Left lung (tissue), 10 donors: ENCODE results near the gene AGAP1. TPM values are rescaled to one million over a fixed set of nuclear protein-coding genes. Genes with fewer than 3 reads are reported as not detected.

Source experiments
- ATAC-seq: fragments of 200-7000 bp; cut with Tn5 transposase; one replicate; pipeline ENCODE4 v1.9.1; 2020; ENCODE audit warnings: moderate library complexity
- DNase-seq, 4 donors: peaks; one replicate each; pipeline ENCODE4 v3.0.0-alpha.2; 2013 to 2020
- H3K27ac ChIP-seq, 2 donors: fragments of 200-600 bp; sonication (generic) in 1 of 2; one replicate each; pipeline versions ENCODE4 v1.5.0 to v1.8.0; 2020 to 2021
- H3K27me3 ChIP-seq, 2 donors: fragments of 200-600 bp; sonication (generic) in 1 of 2; one replicate each; pipeline versions ENCODE4 v1.5.0 to v1.8.0; 2020 to 2021
- H3K36me3 ChIP-seq, 2 donors: fragments of 200-600 bp; sonication (generic) in 1 of 2; one replicate each; pipeline versions ENCODE4 v1.5.0 to v1.8.0; 2020 to 2021
- H3K4me1 ChIP-seq, 2 donors: fragments of 200-600 bp; one replicate each; pipeline ENCODE4 v1.8.0; 2021
- H3K4me3 ChIP-seq, 2 donors: fragments of 200-600 bp; sonication (generic) in 1 of 2; one replicate each; pipeline versions ENCODE4 v1.5.0 to v1.8.0; 2020 to 2021; ENCODE audit warnings: mild to moderate bottlenecking in 1 of 2
- H3K9me3 ChIP-seq, 2 donors: fragments of 200-600 bp; sonication (generic) in 1 of 2; one replicate each; pipeline versions ENCODE4 v1.5.0 to v1.8.0; 2020 to 2021
- CTCF ChIP-seq, 2 donors: fragments of 200-600 bp; sonication (generic) in 1 of 2; IDR thresholded peaks; one replicate each; pipeline versions ENCODE4 v1.5.0 to v1.8.0; 2021; ENCODE audit warnings: antibody characterized with exemption in 2 of 2
- intact Hi-C, 2 donors: fragments of 100-400 bp; cut with DNase I; formaldehyde crosslinking; loops; one replicate each; pipeline versions ENCODE4 v1.11.2 to v1.14.2; 2022
- polyA plus RNA-seq, 6 donors: library from polyadenylated mRNA; unstranded; fragments of 120-200 nt; gene quantifications; one replicate each; pipeline ENCODE4 v1.2.1, GENCODE V29; 2013; ENCODE audit not compliant: insufficient read length in 6 of 6
- total RNA-seq, 2 donors: library from RNA; stranded (reverse); fragmentation: NEBNext Ultra II Directional; extraction: Animal tissue kit (Norgen Biotek cat#: 25700); gene quantifications; one replicate each; pipeline ENCODE4 v1.2.1, GENCODE V29; 2021
- donor health status: DM: no; HTN: yes; CAD: no.
- donor health status: DM: no; HTN: no; CAD: no.

Gene AGAP1
- total and polyA plus RNA-seq, 8 donors: 13.1 to 25.4 (median 22.4) TPM

- H3K9me3 ChIP-seq: no peaks in the 10 kb centered on the region
- ATAC-seq (no peak), DNase-seq (no peak)
- H3K4me3 ChIP-seq: no peak overlapping the region
- peaks cover 0 to 6% of the 10 kb centered on the region in 2 donors for H3K36me3 ChIP-seq
- H3K27ac ChIP-seq: no peak overlapping the region
- H3K4me1 ChIP-seq: no peaks in the 10 kb centered on the region
- TF ChIP-seq CTCF (IDR thresholded peaks at IDR 0.05): no peak
- intact Hi-C loops: no loop called here
- no peaks in the 10 kb centered on the region for H3K27me3 ChIP-seq
These were observed 260.7 kb downstream of the AGAP1 start for GRCh38 chr2:235754357-235755207.

- H3K9me3 ChIP-seq: no peaks in the 10 kb centered on the region
- no peaks in the 10 kb centered on the region for H3K36me3 ChIP-seq
- no peak overlapping the region for H3K27ac ChIP-seq
- intact Hi-C loops: no loop called here
- ATAC-seq (no peak), DNase-seq (no peak)
- no peak overlapping the region for H3K4me3 ChIP-seq
- no peak for TF ChIP-seq CTCF (IDR thresholded peaks at IDR 0.05)
- no peaks in the 10 kb centered on the region for H3K27me3 ChIP-seq
- no peaks in the 10 kb centered on the region for H3K4me1 ChIP-seq
These were observed 262.6 kb downstream of the AGAP1 start for GRCh38 chr2:235756491-235756890.

- Histone ChIP-seq H3K4me1 (no peaks in the 10 kb centered on the region), H3K27me3 (no peaks in the 10 kb centered on the region), H3K9me3 (no peaks in the 10 kb centered on the region), H3K27ac (no peak overlapping the region), H3K36me3 (no peaks in the 10 kb centered on the region), H3K4me3 (no peak overlapping the region)
- no peak for TF ChIP-seq CTCF (IDR thresholded peaks at IDR 0.05)
- no peak for ATAC-seq
- DNase-seq: no peak
- intact Hi-C loops: no loop called here
These were observed 263.4 kb downstream of the AGAP1 start for GRCh38 chr2:235757212-235757611.

GRCh38 chr2:235757640-235758039, 263.8 kb downstream of the AGAP1 start:
- Histone ChIP-seq H3K4me3 (no peak overlapping the region), H3K27ac (no peak overlapping the region), H3K4me1 (no peaks in the 10 kb centered on the region), H3K27me3 (no peaks in the 10 kb centered on the region), H3K36me3 (no peaks in the 10 kb centered on the region), H3K9me3 (no peaks in the 10 kb centered on the region)
- ATAC-seq (no peak), DNase-seq (no peak)
- no peak for TF ChIP-seq CTCF (IDR thresholded peaks at IDR 0.05)
- intact Hi-C loops: no loop called here

GRCh38 chr2:235762832-235763598, 269.2 kb downstream of the AGAP1 start:
- Histone ChIP-seq H3K4me1 (peaks cover 0 to 3% of the 10 kb centered on the region in 2 donors), H3K36me3 (no peaks in the 10 kb centered on the region), H3K27ac (no peak overlapping the region), H3K4me3 (no peak overlapping the region), H3K27me3 (no peaks in the 10 kb centered on the region), H3K9me3 (no peaks in the 10 kb centered on the region)
- DNase-seq (no peak), ATAC-seq (no peak)
- intact Hi-C loops: no loop called here
- no peak for TF ChIP-seq CTCF (IDR thresholded peaks at IDR 0.05)
